GM12878 (cell line): ENCODE results near the gene KLK5.

Source experiments
- ATF3 ChIP-seq: IDR thresholded peaks from 2 replicates; pipeline ENCODE4 v1.6.1; 2011; ENCODE audit warnings: low read depth, mild to moderate bottlenecking, low read length, moderate library complexity, borderline replicate concordance; ENCODE audit errors: extremely low read depth
- CTCF ChIP-seq, 3 experiments: IDR thresholded peaks in 2 of 3; conservative IDR thresholded peaks in 1 of 3; 2 replicates each; pipeline ENCODE4 v1.5.1; 2011; ENCODE audit warnings: low read depth in 3 of 3, low read length in 3 of 3, mild to moderate bottlenecking in 3 of 3, control low read depth in 2 of 3, moderate library complexity in 2 of 3, inconsistent platforms in 1 of 3, mixed read lengths in 1 of 3; ENCODE audit not compliant: control insufficient read depth in 2 of 3, insufficient read depth in 1 of 3; ENCODE audit errors: extremely low read depth in 1 of 3
- EZH2 ChIP-seq: IDR thresholded peaks from 2 replicates; pipeline ENCODE4 v1.6.1; 2012; ENCODE audit warnings: low read depth, mild to moderate bottlenecking, control low read depth, inconsistent platforms, low read length, borderline replicate concordance; ENCODE audit not compliant: control insufficient read depth
- FOS ChIP-seq: IDR thresholded peaks from 3 replicates; pipeline ENCODE4 v1.6.1; 2011; ENCODE audit warnings: borderline replicate concordance; ENCODE audit not compliant: insufficient read length; ENCODE audit errors: extremely low read depth
- HDAC6 ChIP-seq: fragments of 200-600 bp; sonication (generic); IDR thresholded peaks from one replicate; pipeline ENCODE4 v1.8.0; 2017; ENCODE audit warnings: antibody characterized with exemption; ENCODE audit not compliant: unreplicated experiment
- NFYA ChIP-seq: IDR thresholded peaks from 2 replicates; pipeline ENCODE4 v1.6.1; 2011; ENCODE audit warnings: low read depth, mild to moderate bottlenecking, low read length, improper control_type of control experiment, borderline replicate concordance
- RAD21 ChIP-seq: IDR thresholded peaks from 2 replicates; pipeline ENCODE4 v1.6.1; 2011; ENCODE audit warnings: mild to moderate bottlenecking, low read depth, low read length, moderate library complexity; ENCODE audit not compliant: insufficient read depth
- TCF12 ChIP-seq: IDR thresholded peaks from 2 replicates; pipeline ENCODE4 v1.6.1; 2011; ENCODE audit warnings: low read depth, mild to moderate bottlenecking, low read length
- ZNF687 ChIP-seq: fragments of 450-650 bp; IDR thresholded peaks from 2 replicates; pipeline ENCODE4 v1.6.1; 2017; ENCODE audit warnings: mild to moderate bottlenecking, moderate library complexity

- TF ChIP-seq HDAC6, result no peak
- no peak for TF ChIP-seq CTCF (IDR thresholded peaks at IDR 0.05 in 2 of 3, conservative IDR thresholded peaks at IDR 0.05 in 1 of 3; ENCODE audit: control insufficient read depth in 2 of 3, extremely low read depth in 1 of 3, insufficient read depth in 1 of 3, low read depth in 3 of 3, low read length in 3 of 3)
- no peak for TF ChIP-seq ATF3
- TF ChIP-seq EZH2, result no peak
- no peak for TF ChIP-seq FOS
- TF ChIP-seq TCF12, result no peak
- no peak for TF ChIP-seq NFYA
- TF ChIP-seq RAD21, result no peak
- no peak for TF ChIP-seq ZNF687
These were observed 13.2 kb downstream of the KLK5 start for GRCh38 chr19:50939596-50939995.
